ENCODE measurements around the gene SORCS1. TPM values are rescaled to one million over a fixed set of nuclear protein-coding genes. Genes with fewer than 3 reads are reported as not detected.

SORCS1 gene
- total RNA-seq, 1 experiment from 2014 or later: 1.7 TPM

DNA sequence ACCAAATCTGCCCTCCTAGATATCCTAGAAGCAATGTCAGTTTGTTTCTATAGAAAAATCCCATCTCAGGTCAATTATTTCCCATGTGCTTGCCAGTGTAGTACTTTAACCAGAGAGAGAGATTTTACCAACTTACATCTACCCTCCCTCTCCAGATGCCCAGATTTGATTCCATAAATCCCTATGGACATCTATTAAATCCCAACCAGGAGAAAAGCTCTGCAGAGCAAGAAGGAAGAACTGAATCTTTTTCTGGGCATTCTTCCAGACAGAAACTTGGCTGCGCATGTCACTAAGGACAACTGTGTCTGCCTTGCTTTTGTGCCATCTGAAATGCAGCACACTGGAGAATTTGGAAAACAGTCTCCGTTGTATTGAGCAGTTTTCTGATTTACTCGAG, 597.6 kb downstream of the SORCS1 start:
- Histone ChIP-seq H4K91ac (ENCODE audit: insufficient read length, low read depth, low read length) (no peak overlapping the region), H3K4ac (ENCODE audit: low read depth, low read length) (no peak overlapping the region), H2BK20ac (ENCODE audit: low read depth, low read length, poor library complexity, severe bottlenecking) (no peak overlapping the region), H4K5ac (ENCODE audit: insufficient read length, low read depth, low read length) (no peak overlapping the region), H4K8ac (replicated peaks; ENCODE audit: insufficient read length, low read depth, low read length) (no peak overlapping the region), H2AK5ac (ENCODE audit: insufficient read length, low read length) (no peak overlapping the region), H3K4me1 (ENCODE audit: insufficient read depth, low read length) (no peaks in the 10 kb centered on the region), H3K9ac (ENCODE audit: extremely low read depth, insufficient read length, low read length) (no peak overlapping the region), H3K79me1 (ENCODE audit: insufficient read depth, low read depth, low read length, poor library complexity, severe bottlenecking) (no peaks in the 10 kb centered on the region), H3K56ac (ENCODE audit: insufficient read length, low read depth, low read length) (no peak overlapping the region), H4K20me1 (ENCODE audit: control insufficient read depth, insufficient read depth, insufficient read length) (no peaks in the 10 kb centered on the region), H3T11ph (ENCODE audit: low read length) (no peak overlapping the region), H3K79me2 (ENCODE audit: insufficient read depth, low read length) (no peaks in the 10 kb centered on the region), H2BK5ac (ENCODE audit: insufficient read length, low read length) (no peak overlapping the region), H2BK12ac (ENCODE audit: insufficient read length, low read depth, low read length) (no peak overlapping the region), H3K4me2 (ENCODE audit: insufficient read depth, insufficient read length, low read length) (no peak overlapping the region), H3K27ac (ENCODE audit: insufficient read length, low read depth, low read length) (no peak overlapping the region), H2BK15ac (ENCODE audit: low read depth, low read length) (no peak overlapping the region), H2BK120ac (ENCODE audit: low read depth, low read length, poor library complexity, severe bottlenecking) (no peak overlapping the region), H3K9me3 (ENCODE audit: control insufficient read depth, low read depth, low read length) (no peaks in the 10 kb centered on the region), H3K23me2 (ENCODE audit: insufficient read length, low read depth, low read length, poor library complexity, severe bottlenecking) (no peaks in the 10 kb centered on the region), H2AFZ (ENCODE audit: low read length) (no peak overlapping the region), H3K18ac (ENCODE audit: insufficient read length, low read depth, low read length) (no peak overlapping the region), H3K27me3 (ENCODE audit: insufficient read depth, low read length) (no peaks in the 10 kb centered on the region; the same call in 1 of the 2 replicates), H3K14ac (ENCODE audit: insufficient read depth, low read length) (no peak overlapping the region), H3K23ac (ENCODE audit: insufficient read length, low read depth, low read length) (no peak overlapping the region)
- H3K4me3 Mint-ChIP-seq: no peak overlapping the region
- no peak for DNase-seq
- no peak overlapping the region for H3K27ac Mint-ChIP-seq
- H3K9me3 Mint-ChIP-seq: no peaks in the 10 kb centered on the region
- no peaks in the 10 kb centered on the region for H3K36me3 Mint-ChIP-seq (ENCODE audit: insufficient read depth in 1 of 3, low read depth in 3 of 3)
- no peak for TF ChIP-seq CTCF (conservative IDR thresholded peaks at IDR 0.05)
- H3K4me1 Mint-ChIP-seq: peaks cover 11 to 13% of the 10 kb centered on the region in 2 experiments
- 0 out of 2 replicates have a peak, but pooled peaks cover 2% of the 10 kb centered on the region for H3K27me3 Mint-ChIP-seq (ENCODE audit: low read depth)
- no CpG with 5 or more reads among the region's 3 CpGs for WGBS (ENCODE audit: extremely low coverage, insufficient read length, low lambda C conversion rate)

Data from H9 (cell line).